HepG2 (cell line): ENCODE results near the gene GBP2. TPM values are rescaled to one million over a fixed set of nuclear protein-coding genes. Genes with fewer than 3 reads are reported as not detected.

Experiments
- ATAC-seq: fragments of 200-7000 bp; cut with Tn5 transposase; 3 replicates; pipeline ENCODE4 v1.9.1; 2020; ENCODE audit warnings: mild to moderate bottlenecking, moderate library complexity
- BruUV-seq: library from RNA; stranded (reverse); fragments of 400-500 nt; replicated peaks from 2 replicates; lab custom pipeline; 2021; lab: Mats Ljungman, UMichigan
- CTCF ChIA-PET: fragments of 300-600 bp; formaldehyde crosslinking; extraction: SDS; loops from one replicate; lab custom pipeline; 2021; ENCODE audit warnings: low total read pairs, inconsistent platforms, low intra/inter-chr PET ratio; lab: Yijun Ruan, JAX
- POLR2A ChIA-PET: fragments of 350-600 bp; sonication (Branson Sonifier 250); formaldehyde crosslinking; loops from one replicate; lab custom pipeline; 2020; ENCODE audit warnings: antibody characterized with exemption, inconsistent platforms; lab: Yijun Ruan, JAX
- DNase-seq: peaks from one replicate; pipeline ENCODE4 v3.0.0-alpha.2; 2015; ENCODE audit warnings: low spot score
- FAIRE-seq: peaks from 3 replicates; lab custom pipeline; 2011; peaks lifted over from hg19 to GRCh38; lab: Jason Lieb, UNC
- H2AFZ ChIP-seq: one replicate; pipeline ENCODE4 v1.6.1; 2011; ENCODE audit warnings: low read length, inconsistent platforms
- H3K27ac ChIP-seq: fragments of 300-600 bp; 3 replicates; pipeline ENCODE4 v1.8.0; 2011; ENCODE audit warnings: mixed run types, mild to moderate bottlenecking, mixed read lengths, low read length, inconsistent platforms; ENCODE audit not compliant: insufficient read depth; ENCODE audit errors: extremely low read length
- H3K27me3 ChIP-seq, 2 experiments: fragments of 200-600 bp in 1 of 2; 2 replicates in 1 of 2; 3 replicates in 1 of 2; pipeline versions ENCODE4 v1.6.0 to v1.8.0; 2011; ENCODE audit warnings: low read length in 2 of 2, mild to moderate bottlenecking in 2 of 2, moderate library complexity in 2 of 2, inconsistent platforms in 1 of 2; ENCODE audit not compliant: insufficient read depth in 2 of 2, control insufficient read depth in 1 of 2
- H3K36me3 ChIP-seq, 2 experiments: fragments of 200-600 bp in 1 of 2; replicated peaks in 1 of 2; 2 replicates in 1 of 2; 3 replicates in 1 of 2; pipeline versions ENCODE4 v1.5.1 to v1.8.0; 2011; ENCODE audit warnings: low read length in 2 of 2, inconsistent platforms in 1 of 2; ENCODE audit not compliant: insufficient read depth in 2 of 2, control insufficient read depth in 1 of 2
- H3K4me1 ChIP-seq: 2 replicates; pipeline ENCODE4 v1.5.1; 2012; ENCODE audit warnings: low read length, inconsistent platforms; ENCODE audit not compliant: insufficient read depth
- H3K4me2 ChIP-seq: 2 replicates; pipeline ENCODE4 v1.6.0; 2011; ENCODE audit warnings: low read depth, low read length, inconsistent platforms
- H3K4me3 ChIP-seq, 3 experiments: fragments of 200-600 bp in 1 of 3; sonication (generic), shearing (Covaris generic) in 1 of 3; replicated peaks in 1 of 3; 2 replicates each; pipeline ENCODE4 v1.5.1; 2011 to 2016; ENCODE audit warnings: low read length in 3 of 3, inconsistent platforms in 2 of 3, low read depth in 2 of 3, mild to moderate bottlenecking in 2 of 3, control low read depth in 1 of 3, mixed read lengths in 1 of 3; ENCODE audit not compliant: insufficient read depth in 1 of 3
- H3K79me2 ChIP-seq: one replicate; pipeline ENCODE4 v1.6.1; 2011; ENCODE audit warnings: low read length, inconsistent platforms; ENCODE audit not compliant: insufficient read depth
- H3K9ac ChIP-seq: 2 replicates; pipeline ENCODE4 v1.6.0; 2011; ENCODE audit warnings: mild to moderate bottlenecking, low read depth, low read length, inconsistent platforms; ENCODE audit not compliant: insufficient read depth
- H3K9me3 ChIP-seq: 2 replicates; pipeline ENCODE4 v1.5.1; 2012; ENCODE audit warnings: mild to moderate bottlenecking, low read length
- H4K20me1 ChIP-seq: 2 replicates; pipeline ENCODE4 v1.6.0; 2011; ENCODE audit warnings: inconsistent platforms, mild to moderate bottlenecking, low read length, moderate library complexity; ENCODE audit not compliant: insufficient read depth
- EHMT2 ChIP-seq: fragments of 200-600 bp; sonication (generic); IDR thresholded peaks from 2 replicates; pipeline ENCODE4 v1.7.0; 2017; ENCODE audit warnings: antibody characterized with exemption, low read depth, low read length, borderline replicate concordance
- FOSL1 ChIP-seq: sonication (generic); formaldehyde crosslinking; IDR thresholded peaks from 2 replicates; pipeline ENCODE4 v1.9.0; 2021; ENCODE audit warnings: missing genetic modification reagents, borderline replicate concordance
- ZNF318 ChIP-seq: sonication (generic); formaldehyde crosslinking; IDR thresholded peaks from 2 replicates; pipeline ENCODE4 v1.4.0; 2020; ENCODE audit warnings: mild to moderate bottlenecking, missing genetic modification reagents
- ZNF552 ChIP-seq: sonication (generic); formaldehyde crosslinking; IDR thresholded peaks from 2 replicates; pipeline ENCODE4 v1.9.0; 2022; ENCODE audit warnings: missing genetic modification reagents, mild to moderate bottlenecking, borderline replicate concordance
- ZNF646 ChIP-seq: sonication (generic); formaldehyde crosslinking; IDR thresholded peaks from 2 replicates; pipeline ENCODE4 v1.9.0; 2021; ENCODE audit warnings: mild to moderate bottlenecking, missing genetic modification reagents
- WGBS: methylation state at CpG from one replicate; pipeline ENCODE4 v1.1.6; 2017; ENCODE audit warnings: low lambda C conversion rate; 5-methylcytosine and 5-hydroxymethylcytosine counted together
- in situ Hi-C: cut with HindIII; loops from 2 replicates; pipeline ENCODE4 v1.10.0; 2017; ENCODE audit warnings: low pct_unique_long_range_greater_than_20kb; ENCODE audit not compliant: extremely low pct_ligation_motif_present
- intact Hi-C: fragments of 100-400 bp; cut with micrococcal nuclease; formaldehyde crosslinking; loops from one replicate; pipeline ENCODE4 v1.10.0; 2022; ENCODE audit not compliant: unreplicated experiment
- polyA plus RNA-seq, 8 experiments: library from polyadenylated mRNA; depleted of rRNA in 3 of 8; stranded (reverse) in 7 of 8; unstranded in 1 of 8; fragments of >200 nt; fragmentation: Illumina TruSeq in 4 of 8; extraction: Trizol in 4 of 8; gene quantifications; 2 replicates each; pipeline versions ENCODE4 v1.2.1 to v1.2.3, GENCODE V29; 2011 to 2016; ENCODE audit warnings: low read depth in 4 of 8, missing spikeins in 1 of 8, mixed read lengths in 1 of 8; ENCODE audit not compliant: insufficient read depth in 1 of 8
- total RNA-seq, 5 experiments: library from RNA; depleted of rRNA; stranded (reverse); fragments of >200 nt; fragmentation: Illumina TruSeq; extraction: Trizol; gene quantifications; 2 replicates each; pipeline ENCODE4 v1.2.3, GENCODE V29; 2016; ENCODE audit warnings: low read depth in 1 of 5

The GBP2 gene
- total and polyA plus RNA-seq, 2 of the 13 experiments (the other 11 are each of a cell fraction or from before 2014, with no cell fraction given) = 5.1 to 6.2 TPM

GRCh38 chr1:89133747-89134146 lies 7.8 kb upstream of the GBP2 start (continued):
- no peak for TF ChIP-seq ZNF318 (CRISPR knock-in tag)
- TF ChIP-seq FOSL1 (CRISPR knock-in tag) = no peak
- TF ChIP-seq ZNF552 (CRISPR knock-in tag) = no peak

- no peak overlapping the region for H2AFZ ChIP-seq
- H3K9me3 ChIP-seq = no peaks in the 10 kb centered on the region
- no peak overlapping the region for H3K9ac ChIP-seq
- POLR2A ChIA-PET = no interaction called here
- FAIRE-seq (no peak), ATAC-seq (no peak), DNase-seq (no peak)
- no peaks in the 10 kb centered on the region; a peak in 1 of 5 replicates for H3K27me3 ChIP-seq
- H3K4me1 ChIP-seq = peaks cover 20% of the 10 kb centered on the region
- no peak overlapping the region for H3K4me3 ChIP-seq
- BruUV-seq = no TSS peak
- no peaks in the 10 kb centered on the region for H3K79me2 ChIP-seq
- in situ Hi-C loops = no loop called here
- no peaks in the 10 kb centered on the region for H4K20me1 ChIP-seq
- no peak overlapping the region for H3K4me2 ChIP-seq
- 6% methylated on average over 1 of the region's 1 CpG for WGBS
- CTCF ChIA-PET = no interaction called here
- intact Hi-C loops = no loop called here
- no peaks in the 10 kb centered on the region for H3K36me3 ChIP-seq
- no peak overlapping the region for H3K27ac ChIP-seq
- TF ChIP-seq EHMT2 = no peak
- TF ChIP-seq ZNF646 (CRISPR knock-in tag) = no peak
Measured at GRCh38 chr1:89130716-89131115, 4.8 kb upstream of the GBP2 start.
